Glomerular endothelial cell (primary cell): ENCODE measurements around the gene LZTS3. TPM values are rescaled to one million over a fixed set of nuclear protein-coding genes. Genes with fewer than 3 reads are reported as not detected.
"Not testable (repeated sequence)": the region's sequence is repeated elsewhere in the genome, so short reads cannot be mapped to it uniquely, and the experiment has no call there.

Source experiments
- DNase-seq: peaks from one replicate; pipeline ENCODE4 v3.0.0-alpha.2; 2011; ENCODE audit warnings: low read depth, low spot score; ENCODE audit errors: extremely low read depth
- total RNA-seq: library from RNA; depleted of rRNA; stranded (reverse); fragments of >200 nt; gene quantifications from 2 replicates; pipeline ENCODE4 v1.2.3, GENCODE V29; 2015

Gene LZTS3
- total RNA-seq = 8.3 and 17.4 TPM in 2 replicates

- DNase-seq = no peak
Observed at GRCh38 chr20:3172933-3173609, at the start of gene LZTS3. Gene LZTS3, minus strand, starts transcription at chr20:3173549. Its CDS starts 6,386 bp downstream, at chr20:3167163.

DNA sequence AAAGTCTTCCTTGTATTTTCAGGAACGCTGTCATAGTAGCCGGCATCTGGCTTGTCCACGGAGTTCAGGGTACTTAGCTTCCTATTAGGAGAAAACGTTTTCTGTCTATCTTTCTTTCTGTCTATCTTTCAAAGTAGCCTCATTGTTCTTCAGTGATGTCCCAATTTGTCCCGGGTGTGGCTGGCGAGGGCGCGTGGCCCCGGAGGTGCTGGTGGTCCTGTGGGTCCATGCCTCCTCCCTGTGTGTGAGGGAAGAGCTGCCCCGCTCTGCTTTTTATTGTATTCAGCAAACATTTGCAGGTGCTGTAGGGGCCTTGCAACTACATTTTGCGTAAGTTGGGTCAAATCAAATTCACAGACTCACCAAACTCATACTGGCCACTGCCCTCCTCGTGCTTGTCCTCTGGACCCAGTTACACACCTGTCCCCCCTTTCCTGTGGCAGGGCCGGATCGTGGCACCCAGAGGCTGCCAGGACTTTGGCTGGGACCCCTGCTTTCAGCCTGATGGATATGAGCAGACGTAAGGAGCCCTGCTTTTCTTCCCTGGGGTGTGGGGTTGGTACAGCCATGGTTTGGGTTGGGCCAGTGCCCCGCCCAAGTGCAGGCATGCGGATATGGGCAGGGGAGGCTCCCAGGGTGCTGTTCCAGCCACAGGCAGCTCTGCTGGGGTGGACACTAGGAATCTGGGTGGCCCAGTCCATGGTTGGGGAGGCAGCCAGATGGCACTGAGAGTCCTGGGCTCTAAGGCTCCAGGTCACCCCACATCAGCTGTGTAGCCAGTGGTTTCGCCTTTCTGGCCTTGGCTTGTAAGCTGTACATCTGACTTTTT, 48.3 kb upstream of the LZTS3 start:
- no peak for DNase-seq

- DNase-seq = no peak
Observed at GRCh38 chr20:3218307-3218988, 45.1 kb upstream of the LZTS3 start.

DNA sequence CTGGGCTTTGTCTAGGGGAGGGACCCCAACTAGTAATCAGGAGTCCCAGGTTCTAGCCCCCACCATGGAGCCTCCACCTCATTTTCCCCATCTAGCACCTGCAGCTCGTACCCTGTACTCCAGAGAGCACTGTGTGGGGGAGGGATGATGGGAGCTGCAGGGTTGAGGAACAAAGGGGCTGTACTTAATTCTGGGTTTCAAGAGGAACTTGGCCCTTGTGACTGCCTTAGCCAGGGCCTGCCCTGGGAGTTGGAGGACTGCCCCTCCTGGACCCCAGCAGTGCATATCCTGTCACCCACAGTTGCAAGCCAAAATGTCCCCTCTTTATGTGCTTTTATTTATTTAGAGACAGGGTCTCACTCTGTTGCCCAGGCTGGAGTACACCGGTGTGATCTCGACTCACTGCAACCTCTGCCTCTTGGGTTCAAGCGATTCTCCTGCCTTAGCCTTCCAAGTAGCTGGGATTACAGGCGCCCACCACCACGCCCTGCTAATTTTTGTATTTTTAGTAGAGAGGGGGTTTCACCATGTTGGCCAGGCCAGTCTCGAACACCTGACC, 42.1 kb upstream of the LZTS3 start:
- not testable (repeated sequence) for DNase-seq

DNA sequence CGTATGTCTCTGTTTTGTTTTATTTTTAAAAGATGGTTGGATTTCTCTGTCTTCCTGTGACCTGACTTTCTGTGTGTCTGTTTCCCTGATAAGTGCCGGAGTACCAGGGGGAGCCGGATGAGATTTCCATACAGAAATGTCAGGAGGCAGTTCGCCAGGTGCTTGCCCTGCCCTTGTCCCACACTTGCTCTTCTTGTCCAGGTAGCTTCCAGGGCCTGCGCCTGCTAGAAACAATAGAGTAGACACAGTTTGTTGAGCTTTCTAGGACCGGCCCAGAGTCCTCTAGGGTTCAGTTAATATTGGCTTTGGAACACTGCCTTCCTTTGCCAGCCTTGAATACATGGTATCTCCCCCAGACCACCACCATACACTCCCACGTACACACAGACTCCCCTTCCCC, 39.9 kb upstream of the LZTS3 start:
- DNase-seq = no peak

DNA sequence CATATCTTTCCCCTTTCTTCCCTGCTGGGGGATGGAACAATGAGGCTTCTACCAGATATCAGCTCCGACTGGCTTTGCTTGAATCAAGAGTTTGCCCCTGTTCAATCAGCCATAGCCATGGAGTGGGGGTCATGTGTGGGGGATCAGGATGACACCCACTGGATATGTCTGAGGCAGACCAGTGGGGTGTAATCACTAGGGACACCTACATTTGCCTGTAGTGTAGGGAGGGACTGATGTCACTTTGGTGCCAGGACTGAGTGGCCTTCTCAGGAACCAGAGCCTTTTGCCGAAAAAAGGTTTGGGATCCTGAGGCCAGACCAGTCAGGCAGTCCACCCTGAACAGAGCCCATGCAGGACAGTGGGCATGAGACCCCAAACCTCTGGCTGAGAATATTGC, 37.0 kb upstream of the LZTS3 start:
- DNase-seq = no peak

DNA sequence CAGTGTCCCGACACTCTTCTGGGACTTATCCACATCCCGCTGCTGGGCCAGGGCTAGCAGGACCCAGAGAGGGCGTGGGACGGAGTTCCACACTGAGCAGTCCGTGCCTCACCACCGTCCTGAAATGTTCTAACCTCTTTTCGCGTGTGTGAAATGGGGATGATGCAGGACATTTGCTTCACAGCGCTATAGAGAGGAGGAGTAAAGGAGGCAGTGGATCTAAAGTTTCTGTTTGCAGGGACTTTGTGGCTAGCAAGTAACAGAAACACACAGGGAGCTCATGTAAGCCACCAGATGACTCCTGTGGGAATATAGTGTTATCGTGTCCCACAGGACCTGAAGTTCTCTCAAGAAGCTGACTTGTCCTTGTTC, 36.6 kb upstream of the LZTS3 start:
- no peak for DNase-seq

GRCh38 chr20:3209257-3209945, 36.1 kb upstream of the LZTS3 start, which contains the start of gene ITPA:
Gene ITPA, plus strand, starts transcription at chr20:3209498. Its CDS starts 54 bp downstream, at chr20:3209552.
- no peak for DNase-seq

GRCh38 chr20:3208786-3209256, 35.5 kb upstream of the LZTS3 start:
- DNase-seq = no peak

- no peak for DNase-seq
Observed at GRCh38 chr20:3204124-3204794, 30.9 kb upstream of the LZTS3 start, which contains the start of gene DDRGK1. Gene DDRGK1, minus strand, starts transcription at chr20:3204682. Its CDS starts 55 bp downstream, at chr20:3204627.

GRCh38 chr20:3203315-3204123, 30.2 kb upstream of the LZTS3 start:
- no peak for DNase-seq

GRCh38 chr20:3202965-3203314, 29.6 kb upstream of the LZTS3 start:
- DNase-seq = no peak

DNA sequence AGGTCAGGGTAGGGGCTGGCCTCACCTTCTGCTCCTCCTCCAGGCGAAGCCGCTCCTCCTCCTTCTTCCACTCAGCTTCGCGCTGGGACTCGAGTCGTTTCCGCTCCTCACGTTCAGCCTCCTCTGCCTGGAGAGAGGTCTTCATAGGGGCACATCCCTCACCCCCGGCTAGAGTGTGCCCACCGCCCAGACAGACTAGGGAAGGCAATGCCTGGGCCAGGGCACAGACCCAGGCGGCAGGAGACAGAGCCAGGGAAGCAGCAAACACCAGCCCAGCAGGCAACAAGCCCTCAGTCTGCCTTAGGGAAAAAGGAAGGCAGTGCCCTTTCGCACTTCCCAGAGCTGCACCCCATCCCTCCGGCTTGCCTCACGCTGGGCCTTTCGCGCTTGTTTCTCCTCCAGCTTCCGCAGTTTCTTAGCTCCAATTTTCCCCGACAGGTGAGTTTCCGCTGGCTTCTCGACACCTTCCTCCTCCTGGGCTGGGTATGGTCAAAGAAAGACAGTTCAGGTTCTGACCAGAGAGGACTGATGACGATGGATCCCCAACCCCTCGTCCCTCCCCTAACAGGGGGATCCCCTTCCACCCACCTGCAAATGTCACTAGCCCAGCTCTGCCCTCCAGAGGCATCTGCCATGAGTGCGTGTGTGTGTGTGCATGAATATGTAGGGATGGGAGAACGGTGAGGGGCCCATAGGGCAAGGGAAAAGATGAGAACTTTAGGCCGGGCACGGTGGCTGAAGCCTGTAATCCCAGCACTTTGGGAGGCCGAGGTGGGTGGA, 26.8 kb upstream of the LZTS3 start:
- no peak for DNase-seq

- no peak for DNase-seq
Observed at GRCh38 chr20:3199206-3199605, 25.9 kb upstream of the LZTS3 start.

DNA sequence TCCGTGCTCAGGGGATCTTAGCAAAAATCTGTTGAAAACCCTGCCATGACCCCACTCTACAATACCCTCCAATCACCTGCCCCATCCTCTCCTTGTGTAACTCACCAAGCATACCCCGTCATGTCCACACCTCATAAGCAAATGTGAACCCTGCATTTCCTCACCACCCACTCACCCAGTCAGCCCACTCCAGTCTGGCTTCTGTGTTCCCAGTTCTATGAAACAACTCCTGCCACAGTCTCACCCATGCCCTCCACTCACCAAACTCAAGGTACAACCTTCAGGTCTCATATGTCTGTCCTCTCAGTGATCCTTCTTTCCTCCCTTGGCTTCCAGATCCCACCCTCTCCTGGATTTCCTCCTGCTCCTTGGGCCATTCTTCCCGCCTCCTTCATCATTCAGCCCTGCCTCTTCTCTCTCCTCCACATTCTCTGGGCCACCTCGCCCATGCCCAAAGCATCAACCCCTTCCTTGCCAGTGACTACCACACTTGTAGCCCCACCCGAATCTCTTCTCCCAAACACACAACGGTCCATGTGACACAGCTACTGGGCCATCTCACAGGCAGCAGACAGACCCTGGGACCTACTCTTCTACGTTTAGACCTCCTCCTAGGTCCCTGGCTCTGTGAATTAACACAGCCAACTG, 22.4 kb upstream of the LZTS3 start:
- no peak for DNase-seq

- no peak for DNase-seq
Observed at GRCh38 chr20:3194617-3195280, 21.4 kb upstream of the LZTS3 start.
